ENCODE data around the gene ETFA.

Gene ETFA

GRCh38 chr15:76311100-76311953 lies at the start of gene ETFA:
ETFA (minus strand) TSS chr15:76311469; CDS start chr15:76311388, 81 bp downstream.
- H3K4me3 ChIP-seq (IDR thresholded peaks at IDR 0.05; ENCODE audit: insufficient read depth, low read depth, low read length) = no peak within 1 kb of the TSS
- H3K36me3 ChIP-seq (ENCODE audit: insufficient read depth) = no peaks in the 10 kb centered on the region
- no peak for TF ChIP-seq CTCF (conservative IDR thresholded peaks at IDR 0.05; ENCODE audit: low read depth, low read length)
- peak within 1 kb of the TSS; percentile 99 for H2AFZ ChIP-seq (ENCODE audit: low read depth)
- peaks cover 6% of the 10 kb centered on the region; the same call in 1 of the 2 replicates for H4K20me1 ChIP-seq (ENCODE audit: insufficient read depth)
- H3K27ac ChIP-seq = peak within 1 kb of the TSS; percentile 77
- peaks cover 13% of the 10 kb centered on the region for H3K4me1 ChIP-seq (ENCODE audit: low read depth, poor library complexity, severe bottlenecking)
- H3K79me2 ChIP-seq (ENCODE audit: insufficient read depth, low read depth) = peaks cover 48% of the 10 kb centered on the region
- H3K4me2 ChIP-seq = peak within 1 kb of the TSS; percentile 96
- peak within 1 kb of the TSS; percentile 97 for H3K9ac ChIP-seq
- H3K27me3 ChIP-seq (ENCODE audit: insufficient read depth, low read depth) = no peaks in the 10 kb centered on the region

GRCh38 chr15:76360416-76360815 lies 49.1 kb upstream of the ETFA start:
- Histone ChIP-seq H3K27me3 (ENCODE audit: insufficient read depth, low read depth) (no peaks in the 10 kb centered on the region), H3K79me2 (ENCODE audit: insufficient read depth, low read depth) (no peaks in the 10 kb centered on the region), H3K4me1 (ENCODE audit: low read depth, poor library complexity, severe bottlenecking) (no peaks in the 10 kb centered on the region), H3K36me3 (ENCODE audit: insufficient read depth) (no peaks in the 10 kb centered on the region), H2AFZ (ENCODE audit: low read depth) (no peak overlapping the region), H3K27ac (no peak overlapping the region), H4K20me1 (ENCODE audit: insufficient read depth) (no peaks in the 10 kb centered on the region), H3K4me3 (IDR thresholded peaks at IDR 0.05; ENCODE audit: insufficient read depth, low read depth, low read length) (no peak overlapping the region), H3K4me2 (no peak overlapping the region), H3K9ac (no peak overlapping the region)
- no peak for TF ChIP-seq CTCF (conservative IDR thresholded peaks at IDR 0.05; ENCODE audit: low read depth, low read length)

GRCh38 chr15:76359152-76359551 lies 47.9 kb upstream of the ETFA start:
- Histone ChIP-seq H3K27me3 (ENCODE audit: insufficient read depth, low read depth) (no peaks in the 10 kb centered on the region), H3K4me1 (ENCODE audit: low read depth, poor library complexity, severe bottlenecking) (no peaks in the 10 kb centered on the region), H3K36me3 (ENCODE audit: insufficient read depth) (no peaks in the 10 kb centered on the region), H3K79me2 (ENCODE audit: insufficient read depth, low read depth) (no peaks in the 10 kb centered on the region), H4K20me1 (ENCODE audit: insufficient read depth) (no peaks in the 10 kb centered on the region), H3K9ac (no peak overlapping the region), H3K4me2 (no peak overlapping the region), H2AFZ (ENCODE audit: low read depth) (no peak overlapping the region), H3K4me3 (IDR thresholded peaks at IDR 0.05; ENCODE audit: insufficient read depth, low read depth, low read length) (no peak overlapping the region), H3K27ac (no peak overlapping the region)
- TF ChIP-seq CTCF (conservative IDR thresholded peaks at IDR 0.05; ENCODE audit: low read depth, low read length) = no peak

GRCh38 chr15:76358453-76358852 lies 47.2 kb upstream of the ETFA start:
- Histone ChIP-seq H3K4me1 (ENCODE audit: low read depth, poor library complexity, severe bottlenecking) (no peaks in the 10 kb centered on the region), H3K4me3 (IDR thresholded peaks at IDR 0.05; ENCODE audit: insufficient read depth, low read depth, low read length) (no peak overlapping the region), H3K9ac (no peak overlapping the region), H3K4me2 (no peak overlapping the region), H3K27ac (no peak overlapping the region), H3K79me2 (ENCODE audit: insufficient read depth, low read depth) (no peaks in the 10 kb centered on the region), H2AFZ (ENCODE audit: low read depth) (no peak overlapping the region), H3K27me3 (ENCODE audit: insufficient read depth, low read depth) (no peaks in the 10 kb centered on the region), H3K36me3 (ENCODE audit: insufficient read depth) (no peaks in the 10 kb centered on the region), H4K20me1 (ENCODE audit: insufficient read depth) (no peaks in the 10 kb centered on the region)
- no peak for TF ChIP-seq CTCF (conservative IDR thresholded peaks at IDR 0.05; ENCODE audit: low read depth, low read length)

Measured in KMS-11 (cell line).